ENCODE results near the gene PSD2. TPM values are rescaled to one million over a fixed set of nuclear protein-coding genes. Genes with fewer than 3 reads are reported as not detected.

The PSD2 gene
- total RNA-seq, 1 donor from 2014 or later: not detected

GRCh38 chr5:139845846-139846681 lies 50.5 kb downstream of the PSD2 start:
- DNase-seq: no peak
- Mint-ChIP-seq H3K27ac (no peak overlapping the region), H3K9me3 (no peaks in the 10 kb centered on the region), H3K4me3 (no peak overlapping the region), H3K36me3 (ENCODE audit: low read depth) (no peaks in the 10 kb centered on the region), H3K4me1 (peaks cover 17% of the 10 kb centered on the region), H3K27me3 (peaks cover 13% of the 10 kb centered on the region)
- no peak for ATAC-seq (ENCODE audit: low read depth)
- no peak for TF ChIP-seq CTCF (IDR thresholded peaks at IDR 0.05)
- ChIA-PET CTCF (interaction anchor here (4.9 kb wide), 1 partner anchor 58 kb away, joined by 37 read pairs; no protein-coding TSS in a partner anchor), POLR2A (interaction anchor here (0.5 kb wide), 1 partner anchor 70 kb away, joined by 3 read pairs; no protein-coding TSS in a partner anchor)
- intact Hi-C loops (cut with micrococcal nuclease): loop anchor here (2.0 to 10.0 kb wide), 5 partner anchors 121 to 869 kb away; no protein-coding TSS in a partner anchor

- no peak for TF ChIP-seq CTCF (IDR thresholded peaks at IDR 0.05)
- CTCF ChIA-PET: interaction anchor here (1.0 to 1.2 kb wide), 2 partner anchors 60 to 425 kb away, joined by 4 to 5 read pairs; no protein-coding TSS in a partner anchor
- no peak overlapping the region for H3K27ac Mint-ChIP-seq
These were observed 51.5 kb downstream of the PSD2 start for GRCh38 chr5:139847091-139847490.

GRCh38 chr5:139847790-139848507 lies 52.3 kb downstream of the PSD2 start:
- ChIA-PET POLR2A (interaction anchor here (0.6 to 1.8 kb wide), 14 partner anchors 15 to 1659 kb away, joined by 3 to 6 read pairs (median 3); partner anchors contain the start of genes HBEGF and SIL1), CTCF (interaction anchor here (0.6 to 1.2 kb wide), 5 partner anchors 61 to 1623 kb away, joined by 3 to 5 read pairs (median 3); no protein-coding TSS in a partner anchor)
- Mint-ChIP-seq H3K36me3 (ENCODE audit: low read depth) (no peaks in the 10 kb centered on the region), H3K4me3 (peak overlapping the region; percentile 70), H3K27me3 (peaks cover 13% of the 10 kb centered on the region), H3K9me3 (no peaks in the 10 kb centered on the region), H3K27ac (no peak overlapping the region), H3K4me1 (peaks cover 17% of the 10 kb centered on the region)
- intact Hi-C loops (cut with micrococcal nuclease): loop anchor here (1.0 to 10.0 kb wide), 5 partner anchors 119 to 1305 kb away; partner anchors contain the start of gene ETF1
- no peak for TF ChIP-seq CTCF (IDR thresholded peaks at IDR 0.05)
- DNase-seq (peak; percentile 83), ATAC-seq (ENCODE audit: low read depth) (peak; percentile 85)

More at GRCh38 chr5:139847091-139847490, 51.5 kb downstream of the PSD2 start:
- H3K4me3 Mint-ChIP-seq: peak overlapping the region; percentile 29
- DNase-seq: no peak
- H3K27me3 Mint-ChIP-seq: peaks cover 13% of the 10 kb centered on the region
- POLR2A ChIA-PET: interaction anchor here (0.7 to 1.1 kb wide), 10 partner anchors 16 to 1658 kb away, joined by 3 to 13 read pairs (median 4); partner anchors contain the start of gene HBEGF
- ATAC-seq (ENCODE audit: low read depth): no peak
- no peaks in the 10 kb centered on the region for H3K9me3 Mint-ChIP-seq
- H3K36me3 Mint-ChIP-seq (ENCODE audit: low read depth): no peaks in the 10 kb centered on the region
- intact Hi-C loops (cut with micrococcal nuclease): loop anchor here (5.0 to 10.0 kb wide), 4 partner anchors 120 to 868 kb away; no protein-coding TSS in a partner anchor
- peaks cover 17% of the 10 kb centered on the region for H3K4me1 Mint-ChIP-seq

GRCh38 chr5:139848508-139849100 lies 53.0 kb downstream of the PSD2 start:
- CTCF ChIA-PET: interaction anchor here (1.2 to 1.7 kb wide), 2 partner anchors 62 to 120 kb away, joined by 3 to 5 read pairs; no protein-coding TSS in a partner anchor
- peak overlapping the region; percentile 84 for H3K4me3 Mint-ChIP-seq
- DNase-seq: no peak
- intact Hi-C loops (cut with micrococcal nuclease): loop anchor here (1.0 to 10.0 kb wide), 5 partner anchors 119 to 1305 kb away; partner anchors contain the start of gene ETF1
- ATAC-seq (ENCODE audit: low read depth): peak; percentile 23
- TF ChIP-seq CTCF (IDR thresholded peaks at IDR 0.05): no peak
- H3K4me1 Mint-ChIP-seq: peaks cover 17% of the 10 kb centered on the region
- H3K27me3 Mint-ChIP-seq: peaks cover 8% of the 10 kb centered on the region
- H3K27ac Mint-ChIP-seq: peak overlapping the region; percentile 56
- POLR2A ChIA-PET: interaction anchor here (0.7 to 1.8 kb wide), 4 partner anchors 24 to 650 kb away, joined by 3 to 4 read pairs (median 3); partner anchors contain the start of gene SIL1
- no peaks in the 10 kb centered on the region for H3K36me3 Mint-ChIP-seq (ENCODE audit: low read depth)
- no peaks in the 10 kb centered on the region for H3K9me3 Mint-ChIP-seq

All from activated B cell treated with CpG ODN at 0.5 μM for 24 hours (primary cell).